ENCODE data around the gene HIVEP2.

Gene HIVEP2

DNA sequence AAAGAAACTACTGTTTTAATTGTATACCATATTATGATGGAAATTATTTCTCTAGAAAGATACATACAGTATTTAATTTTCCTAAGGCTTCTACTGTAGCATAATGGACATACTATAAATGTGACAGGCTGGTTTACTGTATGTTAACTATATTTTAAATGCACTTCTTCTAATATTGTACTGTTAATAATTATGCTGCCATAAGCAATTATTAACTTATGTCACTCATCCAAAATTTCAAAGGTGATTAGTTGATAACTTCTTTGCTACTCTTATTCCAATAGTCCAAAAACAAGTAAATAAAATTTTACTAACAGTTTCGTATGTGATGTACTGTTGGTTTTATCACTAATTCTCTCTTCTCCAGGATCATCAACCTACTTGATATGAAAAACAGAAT lies 28.1 kb downstream of the HIVEP2 start:
- no peak for DNase-seq

DNA sequence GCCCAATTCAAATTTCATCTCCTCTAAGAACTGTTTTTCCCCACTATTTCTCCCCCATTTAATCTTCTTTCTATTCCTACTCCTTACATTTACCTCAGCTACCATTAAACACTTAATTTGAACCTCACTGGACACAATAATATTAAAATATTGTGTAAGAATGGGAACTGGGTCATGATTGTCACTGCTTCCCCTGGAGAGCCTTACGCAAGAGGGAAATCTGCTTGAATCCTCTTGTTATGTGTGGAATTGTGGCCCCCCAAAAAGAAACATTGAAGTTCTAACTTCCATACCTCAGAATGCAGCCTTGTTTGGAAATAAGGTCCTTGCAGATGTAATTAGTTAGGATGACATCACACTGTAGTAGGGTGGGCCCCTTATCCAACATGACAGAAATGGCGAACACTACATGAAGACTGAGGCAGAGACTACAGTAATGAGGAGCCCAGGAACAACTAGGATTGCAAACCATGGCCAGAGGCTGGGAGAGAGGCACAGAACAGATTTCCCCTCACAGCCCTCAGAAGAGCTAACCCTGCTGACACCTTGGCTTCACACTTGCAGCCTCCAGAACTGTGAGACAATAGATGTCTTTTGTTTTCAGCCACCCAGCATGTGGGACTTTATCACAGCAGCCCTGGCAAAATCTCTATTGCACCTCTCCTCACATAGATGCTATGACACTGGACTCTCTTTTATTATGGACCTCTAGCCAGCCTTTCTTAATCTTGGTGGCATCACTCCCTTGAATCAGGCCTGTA lies 29.9 kb downstream of the HIVEP2 start:
- no peak for DNase-seq

DNA sequence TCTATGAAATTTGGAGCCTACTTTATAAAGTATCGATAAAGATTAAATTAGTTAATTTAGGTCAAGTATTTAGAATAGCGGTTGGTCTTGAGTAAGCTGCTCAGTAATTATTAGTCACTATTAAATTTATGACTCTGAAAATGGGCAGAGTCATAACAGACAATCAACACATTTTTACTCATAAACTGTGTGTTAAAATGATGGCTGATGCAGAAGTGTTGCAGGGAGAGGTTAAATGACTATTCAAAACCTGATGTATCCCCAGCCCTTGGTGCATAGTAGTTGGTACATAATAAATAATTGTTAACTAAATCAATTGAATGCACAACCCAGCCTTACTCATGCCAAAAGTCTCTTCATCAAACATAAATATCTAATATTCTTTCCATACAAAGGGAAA lies 30.6 kb downstream of the HIVEP2 start:
- DNase-seq = no peak

DNA sequence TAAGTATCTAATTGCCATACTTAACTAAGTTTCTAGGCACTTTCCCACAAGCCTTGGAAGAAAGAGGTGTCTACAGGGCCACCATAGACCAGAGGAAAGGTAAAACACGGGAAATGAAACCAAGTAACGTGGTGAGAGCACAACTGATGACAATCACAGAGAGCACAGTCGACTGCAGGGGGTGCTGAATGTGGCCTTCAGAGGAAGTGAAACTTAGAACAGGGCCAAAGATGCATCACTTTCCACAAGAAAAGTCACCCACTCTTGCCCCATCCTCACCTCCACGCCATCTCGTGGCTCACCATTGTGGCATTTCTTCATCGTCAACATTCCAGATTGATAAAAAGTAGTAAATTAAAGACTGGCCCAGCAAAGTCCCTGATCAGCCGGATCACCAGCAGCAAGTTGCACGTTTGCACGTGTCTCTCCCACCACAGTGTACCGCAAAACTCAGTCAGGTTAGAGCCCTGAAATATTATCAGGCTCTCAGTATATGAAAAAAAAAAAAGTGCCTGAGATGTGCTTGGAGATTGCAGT lies 31.4 kb downstream of the HIVEP2 start:
- DNase-seq = peak; percentile 74

DNA sequence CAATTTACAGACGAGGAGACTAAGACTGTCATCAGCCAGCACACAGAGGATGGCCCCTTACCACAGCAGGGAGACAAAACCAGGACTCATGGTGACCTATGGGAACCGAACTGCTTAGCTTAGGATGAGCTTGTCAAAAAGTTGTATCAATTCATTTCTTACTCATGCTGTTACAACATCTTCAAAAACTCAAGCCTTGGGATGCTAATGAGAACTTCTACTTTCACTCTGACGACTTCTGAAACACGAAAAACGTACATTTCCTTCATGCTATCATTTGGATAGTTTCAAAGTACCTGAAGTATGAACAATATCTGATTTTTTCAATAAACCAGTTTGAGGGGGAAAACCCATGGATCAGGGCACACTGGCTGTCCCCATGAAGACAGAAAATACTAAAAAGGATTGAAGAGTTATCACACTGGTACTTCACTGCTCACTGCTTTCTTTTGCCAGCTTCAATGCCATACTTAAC lies 31.9 kb downstream of the HIVEP2 start:
- peak; percentile 47 for DNase-seq

DNA sequence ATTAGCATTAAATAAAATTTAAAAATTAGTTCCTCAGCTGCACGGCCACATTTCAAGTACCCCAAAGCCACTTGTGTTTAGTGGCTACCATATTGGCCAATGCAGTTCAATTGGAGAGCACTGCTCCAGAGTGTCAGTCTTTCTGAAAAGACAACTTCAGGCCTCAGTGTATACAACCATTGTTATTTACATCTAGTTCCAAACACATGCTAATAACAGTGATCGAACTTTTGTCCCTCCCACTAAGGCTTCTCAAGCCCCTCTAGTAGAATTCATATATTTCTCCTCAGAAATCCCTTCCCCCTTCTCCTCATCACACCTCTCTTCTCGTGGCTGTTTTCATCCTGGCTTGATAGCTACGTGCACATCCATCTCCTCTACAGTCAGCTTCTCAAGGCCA lies 32.9 kb downstream of the HIVEP2 start:
- DNase-seq = no peak

DNA sequence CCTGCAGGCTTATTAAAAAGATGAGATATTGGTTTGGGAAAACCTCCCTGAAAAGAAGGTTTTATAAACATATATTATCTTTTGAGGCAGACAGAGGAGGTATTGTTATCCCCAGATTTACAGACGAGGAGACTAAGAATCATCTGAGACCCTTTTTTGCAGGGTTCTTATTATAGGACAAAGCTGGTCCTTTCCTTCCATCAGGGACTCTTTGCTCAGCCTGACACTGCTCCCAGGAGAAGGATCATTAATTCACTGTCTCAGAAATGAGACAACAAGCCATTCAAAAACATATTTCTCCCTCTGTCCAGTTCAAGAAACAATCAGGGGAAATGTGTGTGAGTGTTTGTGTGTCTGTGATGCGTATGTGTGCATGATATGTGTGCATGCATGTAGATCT lies 33.5 kb downstream of the HIVEP2 start:
- DNase-seq = no peak

DNA sequence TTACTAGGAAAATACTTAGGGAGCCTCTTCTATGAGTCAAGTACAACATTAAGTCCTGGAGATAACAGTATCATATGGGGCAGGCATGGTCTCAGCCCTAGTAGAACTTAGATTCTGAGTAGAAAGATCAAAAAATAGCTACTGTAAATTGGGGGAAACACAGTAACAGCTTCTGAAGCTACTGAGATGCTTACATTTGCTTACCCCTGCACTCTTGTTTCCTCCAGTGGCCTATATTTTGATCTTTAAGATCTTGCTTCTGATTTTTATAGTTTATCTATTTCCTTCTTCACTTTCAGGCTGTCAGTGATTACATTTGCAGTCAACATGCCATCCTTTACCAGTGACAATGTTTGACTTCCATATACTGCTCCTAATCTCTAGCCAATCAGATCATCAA lies 35.3 kb downstream of the HIVEP2 start:
- DNase-seq = no peak

DNA sequence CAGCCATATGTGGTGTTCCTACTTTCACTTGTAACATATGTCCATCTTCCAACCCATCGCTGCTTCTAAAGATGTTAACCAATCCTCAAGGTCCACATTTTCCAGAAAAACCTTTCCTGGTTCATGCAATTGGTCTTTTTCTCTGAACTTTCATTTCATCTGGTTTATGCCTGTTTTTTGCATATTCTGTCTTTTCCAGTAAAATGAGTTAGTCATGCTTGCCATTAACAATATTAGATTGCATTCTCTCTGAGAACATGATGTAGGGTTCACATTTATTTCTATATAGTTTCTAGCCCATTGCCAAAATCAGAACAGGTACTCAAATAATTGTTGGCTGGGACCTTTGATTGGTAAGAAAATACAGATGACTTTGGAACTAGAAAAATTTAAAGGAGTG lies 36.7 kb downstream of the HIVEP2 start:
- DNase-seq = no peak

DNA sequence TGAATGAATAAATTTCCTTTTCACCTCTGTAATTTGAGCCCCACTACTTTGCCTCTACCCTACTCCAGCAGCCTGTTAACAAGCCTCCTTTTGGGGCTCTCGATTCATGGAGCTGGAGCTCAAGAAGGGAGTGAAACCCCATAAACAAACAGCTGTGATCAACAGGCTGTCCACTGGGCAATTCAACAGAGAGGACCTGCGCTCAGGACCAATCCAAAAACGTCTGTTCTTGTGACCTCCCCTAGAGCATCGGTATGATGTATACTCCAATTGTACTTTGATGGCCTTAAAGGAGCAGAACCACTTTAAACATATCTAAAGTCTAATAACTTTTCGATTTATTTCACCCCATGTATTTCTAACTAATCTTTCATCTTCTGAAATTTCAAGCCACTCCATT lies 37.4 kb downstream of the HIVEP2 start:
- no peak for DNase-seq

DNA sequence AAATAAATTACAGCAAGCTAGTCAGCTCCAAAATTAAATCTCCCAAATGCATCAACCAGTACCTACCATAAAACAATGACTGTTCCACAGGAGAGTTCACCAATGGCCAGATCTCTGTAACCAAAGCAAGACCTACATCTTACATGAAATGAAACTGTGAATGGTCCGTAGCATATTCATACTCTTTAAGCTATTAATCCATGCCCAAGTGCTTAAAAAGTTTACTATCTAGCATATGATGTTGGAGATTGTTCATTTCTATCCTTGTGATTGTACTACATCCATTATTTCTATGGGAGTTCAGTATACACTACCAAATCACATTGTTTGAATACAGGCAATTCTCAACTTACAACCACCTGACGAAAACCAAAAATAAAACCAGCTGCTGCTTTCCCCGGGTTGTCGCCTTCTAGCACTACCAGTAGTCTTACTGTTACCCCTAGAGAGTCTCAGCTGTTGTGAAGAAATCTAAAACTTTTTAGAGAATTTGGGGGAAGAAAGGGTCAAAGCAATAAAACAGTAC lies 38.0 kb downstream of the HIVEP2 start:
- no peak for DNase-seq

DNA sequence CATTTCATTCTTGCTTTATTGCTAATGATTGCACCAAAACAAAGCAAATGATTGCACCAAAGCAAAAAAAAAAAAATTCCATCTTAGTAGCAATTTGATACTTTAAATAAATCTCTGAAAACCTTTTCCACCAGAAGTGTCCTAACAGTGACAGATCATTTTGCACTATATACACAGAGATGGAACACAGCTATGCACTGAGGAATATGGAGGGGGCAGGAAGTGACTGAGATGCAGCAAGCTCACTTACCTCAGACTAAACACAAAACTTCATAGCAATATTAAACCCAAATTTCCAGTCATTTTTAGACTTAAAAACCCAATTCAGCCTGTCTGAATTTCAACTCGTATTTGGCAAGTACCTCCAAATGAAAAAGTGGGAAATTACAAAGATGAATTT lies 41.2 kb downstream of the HIVEP2 start:
- DNase-seq = no peak

DNA sequence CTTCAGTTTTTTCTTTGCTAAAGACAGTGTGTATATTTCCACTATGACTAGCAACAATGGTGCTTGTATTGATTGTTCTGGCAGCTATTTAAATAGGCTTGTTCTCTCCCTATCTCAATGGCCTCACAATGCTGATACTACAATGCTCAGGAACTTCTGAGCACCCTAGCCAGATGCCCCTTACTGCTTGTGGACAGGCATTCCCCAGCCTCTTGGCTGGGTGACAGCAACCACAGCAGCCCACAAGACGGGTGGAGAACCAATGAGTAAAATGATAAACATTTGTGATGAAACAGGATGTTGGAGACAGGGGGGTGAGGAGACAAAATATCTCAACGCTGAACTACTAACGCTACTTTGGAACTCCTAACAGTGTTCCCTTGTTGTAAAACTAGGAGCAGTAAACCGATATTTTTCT lies 42.3 kb downstream of the HIVEP2 start:
- DNase-seq = peak; percentile 53

DNA sequence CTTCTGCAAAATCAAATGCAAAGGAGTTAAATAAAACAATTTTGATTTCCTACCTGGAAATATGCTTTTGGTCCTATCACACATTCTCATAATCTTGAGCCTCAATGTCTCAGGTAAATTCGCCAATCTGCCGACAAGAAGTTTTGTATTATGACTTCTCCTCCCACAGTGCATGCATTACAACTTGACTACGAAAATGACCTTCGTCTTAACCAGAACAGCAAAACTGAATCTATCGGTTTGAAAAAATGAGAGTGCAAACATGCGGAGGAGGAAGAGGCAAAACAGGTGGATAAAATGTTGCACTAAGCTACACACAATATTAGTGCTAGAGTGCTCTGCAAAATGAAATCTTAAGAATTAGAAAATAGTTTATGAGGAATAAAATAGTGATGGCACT lies 43.4 kb downstream of the HIVEP2 start:
- no peak for DNase-seq

DNA sequence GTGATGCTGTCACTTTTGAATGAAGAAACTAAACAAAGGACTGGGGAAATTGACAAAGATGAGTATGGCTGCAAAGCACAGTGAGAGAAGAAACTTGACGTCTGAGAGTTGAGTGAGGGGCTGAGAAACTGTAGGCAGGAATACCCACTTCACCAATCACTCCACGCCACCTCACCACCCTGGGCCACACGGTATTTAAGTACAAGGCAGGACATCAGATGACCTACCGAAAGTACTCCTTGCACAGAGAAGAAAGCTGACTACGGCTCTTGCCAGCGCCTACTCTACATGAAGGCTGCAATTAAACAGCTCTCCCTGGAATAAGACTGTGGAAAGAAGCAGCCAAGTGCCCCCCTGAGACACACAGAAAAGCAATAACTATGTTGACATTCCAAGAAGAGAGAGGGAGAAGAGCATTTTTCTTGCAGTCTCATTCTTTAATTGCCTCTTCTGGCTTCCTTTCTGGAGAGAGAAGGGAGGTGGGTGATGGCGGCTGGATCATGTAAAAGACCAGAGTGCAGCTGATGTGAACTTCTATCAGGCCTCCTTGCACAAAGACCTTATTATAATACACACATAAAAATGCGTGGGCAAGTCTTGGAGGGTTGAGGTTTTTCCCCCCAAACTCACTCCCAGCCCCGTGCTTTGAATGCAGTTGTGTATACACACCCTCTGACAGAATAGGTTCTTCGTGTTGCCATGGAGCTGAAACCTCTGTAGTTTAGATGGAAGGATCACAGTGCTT lies 44.6 kb downstream of the HIVEP2 start:
- no peak for DNase-seq

DNA sequence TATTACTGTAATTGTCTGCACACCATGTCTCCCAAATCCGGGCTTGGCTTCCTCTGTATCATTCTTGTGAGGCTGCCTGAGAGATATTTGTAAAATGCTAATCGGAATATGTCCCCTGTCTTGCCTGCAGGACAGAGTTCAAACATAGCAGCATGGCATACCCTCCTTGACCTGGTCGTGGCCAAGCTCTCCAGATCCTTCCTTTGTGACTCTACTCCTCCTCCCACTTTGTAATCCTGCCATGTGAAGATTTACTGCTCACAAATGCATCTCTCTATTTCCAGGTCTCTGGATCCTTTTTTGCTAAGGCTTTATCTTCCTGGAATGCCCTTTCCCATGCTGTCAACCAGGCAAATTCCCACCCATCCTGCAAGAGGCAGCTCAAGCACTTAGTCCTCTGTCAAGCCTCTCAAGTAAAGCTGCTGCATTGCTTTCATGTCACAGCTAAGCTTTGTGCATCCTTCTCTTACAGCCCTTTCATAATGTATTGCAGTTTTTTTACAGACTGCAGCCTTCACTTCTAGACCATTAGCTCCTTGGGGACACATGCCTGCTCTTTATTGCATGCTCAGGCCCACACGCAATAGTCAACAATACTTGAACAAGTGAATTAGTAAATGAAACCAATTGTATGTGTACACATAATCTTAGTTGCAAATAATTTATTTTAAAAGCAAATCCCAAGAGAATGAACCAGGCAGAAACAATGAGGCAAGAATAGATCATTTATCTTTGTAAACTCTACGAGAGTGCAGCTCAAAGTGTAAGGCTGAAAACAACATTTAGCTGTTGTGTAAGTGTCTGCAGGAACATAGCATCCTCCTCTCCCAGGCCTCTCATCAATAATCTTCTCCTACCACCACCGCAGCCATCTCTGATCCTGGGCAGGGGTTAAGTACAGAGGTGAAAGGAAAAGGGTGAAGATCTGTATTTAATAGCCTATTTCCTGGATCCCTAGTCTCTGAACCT lies 45.8 kb downstream of the HIVEP2 start:
- DNase-seq = no peak

DNA sequence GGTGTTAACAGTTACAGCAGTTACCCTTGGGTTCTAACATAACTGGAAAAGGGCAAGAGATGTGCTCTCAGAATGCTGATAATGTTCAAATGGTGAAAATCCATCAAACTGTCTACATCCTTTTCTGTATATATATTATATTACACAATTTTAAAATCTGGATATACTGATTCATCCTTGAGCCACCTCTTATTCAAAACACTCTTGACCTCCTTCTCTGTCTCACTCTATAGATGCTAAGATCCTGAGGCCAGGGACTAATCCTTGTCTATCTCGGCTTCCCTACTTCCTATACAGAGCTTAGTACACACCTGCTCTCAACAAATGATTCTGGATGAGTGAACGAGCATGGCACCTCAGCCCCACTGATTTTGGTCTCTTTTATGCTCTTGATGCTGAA lies 47.3 kb downstream of the HIVEP2 start:
- DNase-seq = no peak

DNA sequence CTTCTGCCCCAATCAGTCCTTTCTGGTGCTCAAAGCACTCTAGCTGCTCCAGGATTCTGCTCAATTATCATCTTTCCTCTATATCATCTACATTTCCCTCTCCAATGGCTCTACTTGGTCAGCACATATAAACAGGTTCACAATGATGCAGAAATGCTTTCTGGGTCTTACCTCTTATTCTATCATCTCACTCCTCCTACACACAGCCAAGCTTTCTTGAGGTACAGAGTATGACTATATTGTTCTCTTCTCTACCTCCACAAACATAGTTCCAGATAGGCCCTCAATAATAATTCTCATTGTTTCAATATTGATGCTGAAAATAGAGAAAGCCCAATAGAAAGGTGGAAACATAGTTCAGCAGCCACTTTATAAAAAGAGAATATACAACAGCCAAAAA lies 48.2 kb downstream of the HIVEP2 start:
- DNase-seq = no peak

DNA sequence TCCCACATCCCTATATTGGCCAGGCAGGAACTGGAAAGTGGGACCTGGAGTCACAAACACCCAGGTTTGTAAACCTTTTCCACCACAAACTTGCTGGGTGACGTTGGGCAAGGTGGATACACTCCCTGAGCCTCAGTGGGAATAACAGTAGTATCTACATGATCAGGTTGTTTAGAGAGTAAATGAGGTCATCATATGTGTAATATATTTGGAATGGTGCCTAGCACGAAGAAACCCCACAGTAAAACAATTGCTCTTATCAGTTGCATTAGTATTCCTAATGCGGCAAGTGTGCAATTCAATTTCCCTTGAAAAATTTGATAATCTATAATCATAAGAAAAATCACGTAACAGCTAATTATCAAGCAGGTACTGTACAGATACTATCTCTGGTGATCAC lies 51.9 kb downstream of the HIVEP2 start:
- no peak for DNase-seq

DNA sequence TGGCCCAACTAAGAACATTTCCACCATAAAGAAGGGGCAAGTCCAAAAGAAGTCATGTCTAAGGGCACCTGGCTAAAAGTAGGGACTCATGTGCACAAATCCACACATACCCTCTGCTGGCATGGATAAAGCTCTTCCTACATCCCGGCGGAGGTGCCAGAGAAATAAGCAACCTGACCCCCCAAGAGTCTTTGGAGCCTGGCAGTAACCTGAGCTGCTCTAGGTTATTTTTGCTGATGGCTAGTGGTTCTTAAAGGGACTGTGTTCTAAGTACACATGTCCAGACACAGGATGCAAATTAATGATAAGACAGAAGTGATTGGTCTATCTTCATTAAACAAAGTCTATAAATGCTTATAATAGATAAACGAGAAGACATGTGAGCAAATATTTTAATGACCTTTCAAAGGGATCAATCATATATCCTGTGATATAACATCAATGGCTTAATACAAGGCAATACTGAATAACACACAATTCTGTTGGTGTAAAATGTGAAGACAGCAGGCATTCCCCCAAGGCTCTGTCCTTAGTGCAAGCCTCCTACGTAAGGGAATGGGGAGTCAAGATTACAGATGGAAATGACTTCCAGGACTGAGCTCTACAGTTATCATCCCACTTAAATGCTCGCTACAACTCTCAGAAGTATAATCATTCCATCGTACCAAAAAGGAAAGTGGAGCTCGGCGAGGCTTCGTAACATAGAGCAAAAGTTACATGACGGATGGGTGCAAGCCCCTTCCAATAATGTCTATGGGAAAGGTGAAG lies 52.5 kb downstream of the HIVEP2 start:
- no peak for DNase-seq

DNA sequence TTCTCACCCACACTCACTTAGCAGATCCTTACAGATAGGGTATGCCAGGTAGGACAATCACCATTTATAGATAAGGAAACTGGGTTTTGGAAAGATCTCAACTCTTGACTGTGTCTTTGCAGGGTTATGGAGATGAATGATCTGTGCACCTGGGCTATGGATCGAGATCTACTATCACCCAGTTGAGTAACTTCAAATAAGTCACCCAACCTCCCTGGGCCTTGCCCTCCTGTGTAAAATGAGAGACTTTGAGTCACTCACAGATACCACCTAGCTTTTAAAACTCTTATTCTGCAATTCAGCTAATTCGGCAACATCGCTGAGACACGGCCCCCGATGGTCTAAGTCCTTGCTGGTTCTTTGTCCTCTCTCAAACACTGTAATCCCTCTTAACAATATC lies 53.5 kb downstream of the HIVEP2 start:
- DNase-seq = no peak

DNA sequence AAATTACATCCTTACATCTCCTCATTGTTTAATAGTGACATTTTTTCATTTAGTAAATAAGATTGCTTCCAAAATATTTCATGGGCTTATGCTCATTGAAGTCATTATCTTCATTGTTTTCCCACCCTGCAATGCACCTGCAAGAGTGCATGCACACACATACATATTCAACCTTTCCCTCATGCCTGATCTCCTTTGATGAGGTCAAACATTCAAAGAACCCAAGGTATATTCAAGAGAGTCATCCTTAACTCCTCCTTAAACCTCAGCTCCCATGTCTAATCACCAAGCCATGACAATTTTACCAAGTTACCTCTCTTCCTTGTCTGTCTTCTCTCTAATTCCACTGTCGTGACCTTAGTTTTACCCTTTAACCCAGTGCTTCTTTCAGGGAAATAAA lies 56.5 kb downstream of the HIVEP2 start:
- no peak for DNase-seq

Measured in activated naive CD4-positive, alpha-beta T cell treated with anti-CD3 and anti-CD28 coated beads, Interleukin-2, amount 50 U/mL, for 16 hours (primary cell).